Transverse colon (tissue), 3 donors: ENCODE measurements around the gene CMTM3.
"Not testable (repeated sequence)": the region's sequence is repeated elsewhere in the genome, so short reads cannot be mapped to it uniquely, and the experiment has no call there.

Source experiments
- POLR2A ChIP-seq: fragments of 450-650 bp; IDR thresholded peaks from one replicate; pipeline ENCODE4 v1.6.1; 2016; ENCODE audit warnings: antibody characterized with exemption, mild to moderate bottlenecking, moderate library complexity
- POLR2AphosphoS5 ChIP-seq, 3 donors: sonication (generic); formaldehyde crosslinking; IDR thresholded peaks; one replicate each; pipeline ENCODE4 v1.6.1; 2016; ENCODE audit warnings: antibody characterized with exemption in 3 of 3

DNA sequence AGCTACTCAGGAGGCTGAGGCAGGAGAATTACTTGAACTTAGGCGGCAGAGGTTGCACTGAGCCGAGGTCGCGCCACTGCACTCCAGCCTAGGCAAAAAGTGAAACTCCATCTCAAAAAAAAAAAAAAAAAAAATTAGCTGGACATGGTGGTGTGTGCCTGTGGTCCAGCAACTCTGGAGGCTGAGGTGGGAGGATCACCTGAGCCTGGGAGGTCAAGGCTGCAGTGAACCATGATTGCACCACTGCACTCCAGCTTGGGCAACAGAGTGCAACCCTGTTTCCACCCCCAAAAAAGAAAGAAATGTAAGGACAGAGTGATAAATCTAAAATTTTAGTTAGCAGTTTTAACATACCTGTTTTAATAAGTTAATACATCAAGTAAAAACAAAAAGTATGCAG is 7.9 kb upstream of the CMTM3 start:
- not testable (repeated sequence) for TF ChIP-seq POLR2AphosphoS5 (IDR thresholded peaks at IDR 0.05); POLR2A
